ENCODE data around the gene PTPN7.

DNA sequence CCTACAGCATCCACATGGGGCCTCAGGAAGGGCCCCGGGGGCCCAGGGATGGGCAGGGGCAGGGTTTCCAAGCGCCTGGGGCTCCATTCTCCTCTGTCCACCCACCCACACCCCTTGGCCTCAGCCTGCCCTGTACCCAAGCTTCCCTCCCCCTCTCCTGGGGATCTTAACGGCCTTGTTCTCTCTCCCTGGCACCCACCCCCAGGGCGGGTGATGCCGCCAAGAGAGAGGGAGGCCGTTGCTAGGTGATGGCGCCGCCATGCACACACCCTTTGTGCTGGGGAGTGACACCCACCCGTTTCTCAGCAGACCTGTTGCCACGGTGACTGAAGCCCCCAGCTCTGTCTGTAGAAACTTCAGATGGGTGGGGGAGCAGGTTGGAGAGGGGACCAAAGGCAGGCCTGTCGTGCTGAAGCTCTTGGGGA lies 30.1 kb downstream of the PTPN7 start:
- no peak for TF ChIP-seq YY1 (IDR thresholded peaks at IDR 0.05; ENCODE audit: insufficient read depth, insufficient read length)
- no peak for TF ChIP-seq SUZ12 (IDR thresholded peaks at IDR 0.05; ENCODE audit: extremely low read depth, insufficient read depth, insufficient read length)

All from NT2/D1 (cell line).